HepG2 (cell line): ENCODE results near the gene ZNF277. TPM values are rescaled to one million over a fixed set of nuclear protein-coding genes. Genes with fewer than 3 reads are reported as not detected.

ENCODE experiments used
- ARID4A ChIP-seq: sonication (generic); formaldehyde crosslinking; IDR thresholded peaks from 2 replicates; pipeline ENCODE4 v1.5.0; 2020; ENCODE audit warnings: mild to moderate bottlenecking, missing genetic modification reagents, borderline replicate concordance
- ARID5B ChIP-seq: IDR thresholded peaks from 2 replicates; pipeline ENCODE4 v1.4.0; 2020; ENCODE audit warnings: mild to moderate bottlenecking, missing genetic modification reagents
- ATM ChIP-seq: fragments of 450-650 bp; IDR thresholded peaks from 2 replicates; pipeline ENCODE4 v1.7.1; 2017; ENCODE audit warnings: mild to moderate bottlenecking, borderline replicate concordance
- DPF2 ChIP-seq: sonication (generic); formaldehyde crosslinking; IDR thresholded peaks from 2 replicates; pipeline ENCODE4 v1.4.0; 2020; ENCODE audit warnings: mild to moderate bottlenecking, low read depth, missing genetic modification reagents, borderline replicate concordance
- FOXJ3 ChIP-seq: sonication (generic); formaldehyde crosslinking; IDR thresholded peaks from 2 replicates; pipeline ENCODE4 v1.4.0; 2020; ENCODE audit warnings: missing genetic modification reagents, mild to moderate bottlenecking, borderline replicate concordance
- HNRNPH1 ChIP-seq: fragments of 200-400 bp; formaldehyde crosslinking; optimal IDR thresholded peaks from 2 replicates; pipeline ENCODE3; 2017; ENCODE audit warnings: mild to moderate bottlenecking, low read depth, low read length
- HOXA9 ChIP-seq: sonication (generic); formaldehyde crosslinking; IDR thresholded peaks from 2 replicates; pipeline ENCODE4 v1.8.1; 2022; ENCODE audit warnings: missing genetic modification reagents, mild to moderate bottlenecking, moderate library complexity, borderline replicate concordance
- LBX2 ChIP-seq: sonication (generic); formaldehyde crosslinking; IDR thresholded peaks from 2 replicates; pipeline ENCODE4 v1.5.0; 2020; ENCODE audit warnings: missing genetic modification reagents, mild to moderate bottlenecking, borderline replicate concordance
- SIX4 ChIP-seq: sonication (generic); formaldehyde crosslinking; IDR thresholded peaks from 2 replicates; pipeline ENCODE4 v1.4.0; 2020; ENCODE audit warnings: missing genetic modification reagents
- TRIM22 ChIP-seq: fragments of 450-650 bp; IDR thresholded peaks from 2 replicates; pipeline ENCODE4 v1.6.1; 2017
- ZNF777 ChIP-seq: sonication (generic); formaldehyde crosslinking; IDR thresholded peaks from 2 replicates; pipeline ENCODE4 v1.4.0; 2020; ENCODE audit warnings: missing genetic modification reagents
- polyA plus RNA-seq, 8 experiments: library from polyadenylated mRNA; depleted of rRNA in 3 of 8; stranded (reverse) in 7 of 8; unstranded in 1 of 8; fragments of >200 nt; fragmentation: Illumina TruSeq in 4 of 8; extraction: Trizol in 4 of 8; gene quantifications; 2 replicates each; pipeline versions ENCODE4 v1.2.1 to v1.2.3, GENCODE V29; 2011 to 2016; ENCODE audit warnings: low read depth in 4 of 8, missing spikeins in 1 of 8, mixed read lengths in 1 of 8; ENCODE audit not compliant: insufficient read depth in 1 of 8
- total RNA-seq, 5 experiments: library from RNA; depleted of rRNA; stranded (reverse); fragments of >200 nt; fragmentation: Illumina TruSeq; extraction: Trizol; gene quantifications; 2 replicates each; pipeline ENCODE4 v1.2.3, GENCODE V29; 2016; ENCODE audit warnings: low read depth in 1 of 5
- TF ChIP-seq, protein P1 (sequence below): sonication (generic); formaldehyde crosslinking; IDR thresholded peaks from 2 replicates; pipeline ENCODE4 v1.9.0; 2021; ENCODE audit warnings: missing genetic modification reagents, borderline replicate concordance
- TF ChIP-seq, protein P2 (sequence below), 2 experiments: fragments of 450-650 bp in 1 of 2; sonication (generic) in 1 of 2; formaldehyde crosslinking; IDR thresholded peaks; 2 replicates each; pipeline versions ENCODE4 v1.5.0 to v1.8.0; 2020 to 2022; ENCODE audit warnings: mild to moderate bottlenecking in 1 of 2, missing genetic modification reagents in 1 of 2
- TF ChIP-seq, protein P3 (sequence below): sonication (generic); formaldehyde crosslinking; IDR thresholded peaks from 2 replicates; pipeline ENCODE4 v1.8.0; 2023; ENCODE audit warnings: mild to moderate bottlenecking, missing genetic modification reagents

ZNF277 gene
- total and polyA plus RNA-seq, 2 of the 13 experiments (the other 11 are each of a cell fraction or from before 2014, with no cell fraction given): 29.1 to 30.1 TPM

- TF ChIP-seq, protein P1, sequence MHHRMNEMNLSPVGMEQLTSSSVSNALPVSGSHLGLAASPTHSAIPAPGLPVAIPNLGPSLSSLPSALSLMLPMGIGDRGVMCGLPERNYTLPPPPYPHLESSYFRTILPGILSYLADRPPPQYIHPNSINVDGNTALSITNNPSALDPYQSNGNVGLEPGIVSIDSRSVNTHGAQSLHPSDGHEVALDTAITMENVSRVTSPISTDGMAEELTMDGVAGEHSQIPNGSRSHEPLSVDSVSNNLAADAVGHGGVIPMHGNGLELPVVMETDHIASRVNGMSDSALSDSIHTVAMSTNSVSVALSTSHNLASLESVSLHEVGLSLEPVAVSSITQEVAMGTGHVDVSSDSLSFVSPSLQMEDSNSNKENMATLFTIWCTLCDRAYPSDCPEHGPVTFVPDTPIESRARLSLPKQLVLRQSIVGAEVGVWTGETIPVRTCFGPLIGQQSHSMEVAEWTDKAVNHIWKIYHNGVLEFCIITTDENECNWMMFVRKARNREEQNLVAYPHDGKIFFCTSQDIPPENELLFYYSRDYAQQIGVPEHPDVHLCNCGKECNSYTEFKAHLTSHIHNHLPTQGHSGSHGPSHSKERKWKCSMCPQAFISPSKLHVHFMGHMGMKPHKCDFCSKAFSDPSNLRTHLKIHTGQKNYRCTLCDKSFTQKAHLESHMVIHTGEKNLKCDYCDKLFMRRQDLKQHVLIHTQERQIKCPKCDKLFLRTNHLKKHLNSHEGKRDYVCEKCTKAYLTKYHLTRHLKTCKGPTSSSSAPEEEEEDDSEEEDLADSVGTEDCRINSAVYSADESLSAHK: no peak
- TF ChIP-seq, protein P2, sequence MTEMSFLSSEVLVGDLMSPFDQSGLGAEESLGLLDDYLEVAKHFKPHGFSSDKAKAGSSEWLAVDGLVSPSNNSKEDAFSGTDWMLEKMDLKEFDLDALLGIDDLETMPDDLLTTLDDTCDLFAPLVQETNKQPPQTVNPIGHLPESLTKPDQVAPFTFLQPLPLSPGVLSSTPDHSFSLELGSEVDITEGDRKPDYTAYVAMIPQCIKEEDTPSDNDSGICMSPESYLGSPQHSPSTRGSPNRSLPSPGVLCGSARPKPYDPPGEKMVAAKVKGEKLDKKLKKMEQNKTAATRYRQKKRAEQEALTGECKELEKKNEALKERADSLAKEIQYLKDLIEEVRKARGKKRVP (CRISPR knock-in tag; IDR thresholded peaks at IDR 0.05): peak in 1 of 2 experiments; percentile 42; a peak in 1 of 4 replicates
- no peak for TF ChIP-seq DPF2 (CRISPR knock-in tag)
- TF ChIP-seq HNRNPH1: no peak
- no peak for TF ChIP-seq SIX4
- TF ChIP-seq ZNF777: no peak
- TF ChIP-seq ARID4A (CRISPR knock-in tag): no peak; the same call in 1 of the 2 replicates
- no peak for TF ChIP-seq HOXA9 (CRISPR knock-in tag)
- no peak for TF ChIP-seq ATM
- peak; percentile 30; the same call in 1 of the 2 replicates for TF ChIP-seq FOXJ3 (CRISPR knock-in tag)
- no peak for TF ChIP-seq TRIM22
- TF ChIP-seq LBX2: no peak
- peak; percentile 56; the same call in 1 of the 2 replicates for TF ChIP-seq ARID5B
- TF ChIP-seq, protein P3, sequence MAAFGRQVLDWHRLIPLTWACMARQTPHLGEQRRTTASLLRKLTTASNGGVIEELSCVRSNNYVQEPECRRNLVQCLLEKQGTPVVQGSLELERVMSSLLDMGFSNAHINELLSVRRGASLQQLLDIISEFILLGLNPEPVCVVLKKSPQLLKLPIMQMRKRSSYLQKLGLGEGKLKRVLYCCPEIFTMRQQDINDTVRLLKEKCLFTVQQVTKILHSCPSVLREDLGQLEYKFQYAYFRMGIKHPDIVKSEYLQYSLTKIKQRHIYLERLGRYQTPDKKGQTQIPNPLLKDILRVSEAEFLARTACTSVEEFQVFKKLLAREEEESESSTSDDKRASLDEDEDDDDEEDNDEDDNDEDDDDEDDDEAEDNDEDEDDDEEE (CRISPR knock-in tag): no peak
These were observed 45.7 kb upstream of the ZNF277 start (continued) for GRCh38 chr7:112160771-112161150.
